Mammary epithelial cell (primary cell): ENCODE results near the gene SWI5.

ENCODE experiments used
- EZH2 ChIP-seq: IDR thresholded peaks from 2 replicates; pipeline ENCODE4 v1.6.1; 2012; ENCODE audit warnings: low read length, inconsistent platforms, borderline replicate concordance
- TF ChIP-seq, protein P1 (sequence below), 2 donors: IDR thresholded peaks in 1 of 2; conservative IDR thresholded peaks in 1 of 2; 2 replicates each; pipeline ENCODE4 v1.5.1; 2011 to 2012; ENCODE audit warnings: inconsistent platforms in 2 of 2, low read length in 2 of 2, mild to moderate bottlenecking in 2 of 2, control low read depth in 1 of 2, low read depth in 1 of 2; ENCODE audit not compliant: insufficient read depth in 1 of 2; ENCODE audit errors: extremely low read depth in 1 of 2

DNA sequence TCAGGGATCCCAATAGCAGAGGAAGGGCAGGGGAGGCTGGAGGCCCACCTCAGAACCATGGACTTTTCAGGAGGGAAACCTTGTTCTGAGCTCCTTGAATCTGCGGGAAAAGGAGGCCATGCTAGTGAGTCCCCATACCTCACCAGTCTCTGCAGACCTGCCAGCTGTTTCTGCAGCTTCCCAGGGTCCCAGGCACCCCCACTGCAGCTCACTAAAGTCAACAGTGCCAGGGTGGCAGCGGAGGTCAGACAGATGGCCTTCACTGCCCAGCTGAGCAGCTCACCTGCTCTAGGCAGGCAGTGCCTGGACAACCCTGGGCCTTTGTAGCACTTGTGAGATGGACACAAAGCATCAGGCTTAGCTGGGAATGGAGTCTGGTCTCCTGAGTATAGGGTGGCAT, 59.8 kb downstream of the SWI5 start:
- TF ChIP-seq, protein P1, sequence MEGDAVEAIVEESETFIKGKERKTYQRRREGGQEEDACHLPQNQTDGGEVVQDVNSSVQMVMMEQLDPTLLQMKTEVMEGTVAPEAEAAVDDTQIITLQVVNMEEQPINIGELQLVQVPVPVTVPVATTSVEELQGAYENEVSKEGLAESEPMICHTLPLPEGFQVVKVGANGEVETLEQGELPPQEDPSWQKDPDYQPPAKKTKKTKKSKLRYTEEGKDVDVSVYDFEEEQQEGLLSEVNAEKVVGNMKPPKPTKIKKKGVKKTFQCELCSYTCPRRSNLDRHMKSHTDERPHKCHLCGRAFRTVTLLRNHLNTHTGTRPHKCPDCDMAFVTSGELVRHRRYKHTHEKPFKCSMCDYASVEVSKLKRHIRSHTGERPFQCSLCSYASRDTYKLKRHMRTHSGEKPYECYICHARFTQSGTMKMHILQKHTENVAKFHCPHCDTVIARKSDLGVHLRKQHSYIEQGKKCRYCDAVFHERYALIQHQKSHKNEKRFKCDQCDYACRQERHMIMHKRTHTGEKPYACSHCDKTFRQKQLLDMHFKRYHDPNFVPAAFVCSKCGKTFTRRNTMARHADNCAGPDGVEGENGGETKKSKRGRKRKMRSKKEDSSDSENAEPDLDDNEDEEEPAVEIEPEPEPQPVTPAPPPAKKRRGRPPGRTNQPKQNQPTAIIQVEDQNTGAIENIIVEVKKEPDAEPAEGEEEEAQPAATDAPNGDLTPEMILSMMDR (conservative IDR thresholded peaks at IDR 0.05 in 1 of 2, IDR thresholded peaks at IDR 0.05 in 1 of 2; ENCODE audit: extremely low read depth in 1 of 2, insufficient read depth in 1 of 2, low read depth in 1 of 2, low read length in 2 of 2), result no peak
- TF ChIP-seq EZH2, result no peak
